GM12878 (cell line): Measurements from ENCODE around the gene TRMT44. TPM values are rescaled to one million over a fixed set of nuclear protein-coding genes. Genes with fewer than 3 reads are reported as not detected.

Source experiments
- BHLHE40 ChIP-seq, 2 experiments: fragments of 450-650 bp in 1 of 2; IDR thresholded peaks; 2 replicates each; pipeline ENCODE4 v1.6.1; 2011 to 2017; ENCODE audit warnings: low read depth in 2 of 2, borderline replicate concordance in 1 of 2, improper control_type of control experiment in 1 of 2, low read length in 1 of 2, mild to moderate bottlenecking in 1 of 2
- CHD2 ChIP-seq: IDR thresholded peaks from 2 replicates; pipeline ENCODE4 v1.6.1; 2011; ENCODE audit warnings: low read depth, low read length, improper control_type of control experiment, borderline replicate concordance
- EP300 ChIP-seq, 2 experiments: fragments of 150-350 bp in 1 of 2; IDR thresholded peaks; 2 replicates each; pipeline ENCODE4 v1.6.1; 2011 to 2012; ENCODE audit warnings: low read depth in 2 of 2, low read length in 2 of 2, borderline replicate concordance in 1 of 2, improper control_type of control experiment in 1 of 2, inconsistent platforms in 1 of 2; ENCODE audit not compliant: control insufficient read depth in 1 of 2
- FOS ChIP-seq: IDR thresholded peaks from 3 replicates; pipeline ENCODE4 v1.6.1; 2011; ENCODE audit warnings: borderline replicate concordance; ENCODE audit not compliant: insufficient read length; ENCODE audit errors: extremely low read depth
- GABPA ChIP-seq: IDR thresholded peaks from 2 replicates; pipeline ENCODE4 v1.6.1; 2014; ENCODE audit warnings: antibody characterized with exemption, low read depth, mild to moderate bottlenecking, inconsistent platforms
- HCFC1 ChIP-seq: fragments of 150-350 bp; IDR thresholded peaks from 2 replicates; pipeline ENCODE4 v1.6.1; 2014; ENCODE audit warnings: low read length
- KAT2A ChIP-seq: conservative IDR thresholded peaks from 2 replicates; pipeline ENCODE4 v1.6.1; 2011; ENCODE audit warnings: low read depth, low read length; ENCODE audit not compliant: control insufficient read depth
- LARP7 ChIP-seq: fragments of 450-650 bp; IDR thresholded peaks from 2 replicates; pipeline ENCODE4 v1.6.1; 2017; ENCODE audit warnings: mild to moderate bottlenecking
- PAX8 ChIP-seq: fragments of 450-650 bp; IDR thresholded peaks from 2 replicates; pipeline ENCODE4 v1.6.1; 2017; ENCODE audit warnings: mild to moderate bottlenecking, moderate library complexity
- SIN3A ChIP-seq: IDR thresholded peaks from 2 replicates; pipeline ENCODE4 v1.6.1; 2012; ENCODE audit warnings: low read depth, low read length, improper control_type of control experiment
- SMC3 ChIP-seq: IDR thresholded peaks from 2 replicates; pipeline ENCODE4 v1.6.1; 2011; ENCODE audit warnings: low read length, improper control_type of control experiment, borderline replicate concordance
- SP1 ChIP-seq: IDR thresholded peaks from one replicate; pipeline ENCODE4 v1.6.1; 2011; ENCODE audit warnings: low read depth, low read length
- TAF1 ChIP-seq: IDR thresholded peaks from 2 replicates; pipeline ENCODE4 v1.6.1; 2011; ENCODE audit warnings: mild to moderate bottlenecking, low read depth, low read length, borderline replicate concordance
- ZZZ3 ChIP-seq: IDR thresholded peaks from 2 replicates; pipeline ENCODE4 v1.6.1; 2011; ENCODE audit warnings: low read depth; ENCODE audit not compliant: control insufficient read depth, insufficient read length
- polyA plus RNA-seq, 11 experiments: library from polyadenylated mRNA; depleted of rRNA in 4 of 11; unstranded in 6 of 11; stranded (reverse) in 5 of 11; fragments of >200 nt; fragmentation: Nextera tagmentation in 4 of 11; fragmentation: Illumina TruSeq in 1 of 11; extraction: Ambion mirVana in 4 of 11; extraction: Trizol in 1 of 11; gene quantifications; 1 replicate in 1 of 11; 2 replicates in 10 of 11; pipeline versions ENCODE4 v1.2.1 to v1.2.3, GENCODE V29; 2011 to 2016; ENCODE audit warnings: inconsistent platforms in 2 of 11, missing spikeins in 2 of 11, low read depth in 1 of 11
- total RNA-seq, 4 experiments: library from RNA; depleted of rRNA in 3 of 4; stranded (reverse); fragments of >200 nt in 3 of 4; fragmentation: Illumina TruSeq in 1 of 4; extraction: Trizol in 1 of 4; gene quantifications; 2 replicates each; pipeline versions ENCODE4 v1.2.1 to v1.2.3, GENCODE V29; 2013 to 2021
- TF ChIP-seq, protein P1 (sequence below): IDR thresholded peaks from 2 replicates; pipeline ENCODE4 v1.6.1; 2012; ENCODE audit warnings: low read depth, low read length, improper control_type of control experiment
- TF ChIP-seq, protein P2 (sequence below): IDR thresholded peaks from 2 replicates; pipeline ENCODE4 v1.6.1; 2011; ENCODE audit warnings: borderline replicate concordance, low read depth, mild to moderate bottlenecking, moderate library complexity, low read length; ENCODE audit not compliant: insufficient read depth, poor library complexity, severe bottlenecking
- TF ChIP-seq, protein P3 (sequence below), 3 experiments: IDR thresholded peaks in 2 of 3; conservative IDR thresholded peaks in 1 of 3; 2 replicates each; pipeline ENCODE4 v1.5.1; 2011; ENCODE audit warnings: low read depth in 3 of 3, low read length in 3 of 3, mild to moderate bottlenecking in 3 of 3, control low read depth in 2 of 3, moderate library complexity in 2 of 3, inconsistent platforms in 1 of 3, mixed read lengths in 1 of 3; ENCODE audit not compliant: control insufficient read depth in 2 of 3, insufficient read depth in 1 of 3; ENCODE audit errors: extremely low read depth in 1 of 3
- TF ChIP-seq, protein P4 (sequence below): fragments of 450-650 bp; IDR thresholded peaks from 2 replicates; pipeline ENCODE4 v1.6.1; 2017; ENCODE audit warnings: antibody characterized with exemption, mild to moderate bottlenecking, moderate library complexity
- TF ChIP-seq, protein P5 (sequence below): fragments of 450-650 bp; IDR thresholded peaks from 2 replicates; pipeline ENCODE4 v1.6.1; 2016; ENCODE audit warnings: mild to moderate bottlenecking

TRMT44 gene
- total and polyA plus RNA-seq, 10 of the 15 experiments (the other 5 are each of a cell fraction or from before 2014, with no cell fraction given), result 1.3 to 18.5 (median 10.1) TPM

DNA sequence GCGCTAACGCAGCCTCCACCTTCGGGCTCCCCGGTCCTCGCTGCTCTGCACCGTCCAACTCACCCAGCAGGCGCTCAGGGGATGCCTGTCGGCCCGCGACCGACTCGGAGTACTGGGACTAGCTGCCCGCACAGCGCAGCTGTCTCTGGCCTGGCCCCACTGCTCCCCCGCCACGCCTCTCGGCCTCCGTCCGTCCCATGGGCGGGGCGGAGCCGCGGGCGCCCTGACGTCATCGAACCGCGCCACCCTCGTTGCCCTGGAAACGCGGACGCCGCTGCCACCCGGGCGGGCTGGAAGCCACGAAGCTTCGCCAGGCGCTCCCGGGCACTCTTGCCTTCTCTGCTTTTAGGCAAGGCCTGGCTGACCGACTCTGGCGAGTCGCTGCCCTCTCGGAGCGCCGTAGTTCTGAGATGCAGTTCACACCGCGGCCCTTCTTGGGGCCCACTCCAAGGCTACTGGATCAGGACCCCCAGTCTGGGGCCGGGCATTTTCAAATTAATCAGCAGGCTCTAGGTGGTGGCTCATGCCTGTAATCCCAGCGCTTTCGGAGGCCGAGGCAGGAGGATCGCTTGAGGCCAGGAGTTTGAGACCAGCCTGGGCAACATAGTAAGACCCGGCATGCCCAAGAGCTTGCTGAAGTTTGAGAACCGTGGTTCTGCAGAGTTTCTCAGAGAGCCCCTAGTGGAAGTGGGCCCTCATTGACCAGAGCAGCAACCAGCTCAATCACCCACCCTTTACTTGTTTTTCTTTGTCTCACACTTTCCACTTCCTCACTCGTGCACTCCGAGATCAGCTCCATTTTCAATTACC, 12.1 kb upstream of the TRMT44 start (continued):
- TF ChIP-seq ZZZ3 (no peak), BHLHE40 (IDR thresholded peaks at IDR 0.05; ENCODE audit: borderline replicate concordance in 1 of 2, low read depth in 2 of 2, low read length in 1 of 2) (peak in 1 of 2 experiments; percentile 52; a peak in 1 of 4 replicates), GABPA (no peak), LARP7 (peak; percentile 88), HCFC1 (peak; percentile 85), SMC3 (0 out of 2 replicates have a peak, but pooled peaks have one; percentile 2), EP300 (IDR thresholded peaks at IDR 0.05; ENCODE audit: borderline replicate concordance in 1 of 2, control insufficient read depth in 1 of 2, low read depth in 2 of 2, low read length in 2 of 2) (no peak), KAT2A (no peak), FOS (no peak), CHD2 (peak; percentile 73; the same call in 1 of the 2 replicates), TAF1 (peak; percentile 73; the same call in 1 of the 2 replicates), SP1 (peak; percentile 83), PAX8 (no peak), SIN3A (peak; percentile 100)
- TF ChIP-seq, protein P1, sequence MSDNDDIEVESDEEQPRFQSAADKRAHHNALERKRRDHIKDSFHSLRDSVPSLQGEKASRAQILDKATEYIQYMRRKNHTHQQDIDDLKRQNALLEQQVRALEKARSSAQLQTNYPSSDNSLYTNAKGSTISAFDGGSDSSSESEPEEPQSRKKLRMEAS, result peak; percentile 79
- TF ChIP-seq, protein P2, sequence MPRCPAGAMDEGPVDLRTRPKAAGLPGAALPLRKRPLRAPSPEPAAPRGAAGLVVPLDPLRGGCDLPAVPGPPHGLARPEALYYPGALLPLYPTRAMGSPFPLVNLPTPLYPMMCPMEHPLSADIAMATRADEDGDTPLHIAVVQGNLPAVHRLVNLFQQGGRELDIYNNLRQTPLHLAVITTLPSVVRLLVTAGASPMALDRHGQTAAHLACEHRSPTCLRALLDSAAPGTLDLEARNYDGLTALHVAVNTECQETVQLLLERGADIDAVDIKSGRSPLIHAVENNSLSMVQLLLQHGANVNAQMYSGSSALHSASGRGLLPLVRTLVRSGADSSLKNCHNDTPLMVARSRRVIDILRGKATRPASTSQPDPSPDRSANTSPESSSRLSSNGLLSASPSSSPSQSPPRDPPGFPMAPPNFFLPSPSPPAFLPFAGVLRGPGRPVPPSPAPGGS, result peak; percentile 13
- TF ChIP-seq, protein P3, sequence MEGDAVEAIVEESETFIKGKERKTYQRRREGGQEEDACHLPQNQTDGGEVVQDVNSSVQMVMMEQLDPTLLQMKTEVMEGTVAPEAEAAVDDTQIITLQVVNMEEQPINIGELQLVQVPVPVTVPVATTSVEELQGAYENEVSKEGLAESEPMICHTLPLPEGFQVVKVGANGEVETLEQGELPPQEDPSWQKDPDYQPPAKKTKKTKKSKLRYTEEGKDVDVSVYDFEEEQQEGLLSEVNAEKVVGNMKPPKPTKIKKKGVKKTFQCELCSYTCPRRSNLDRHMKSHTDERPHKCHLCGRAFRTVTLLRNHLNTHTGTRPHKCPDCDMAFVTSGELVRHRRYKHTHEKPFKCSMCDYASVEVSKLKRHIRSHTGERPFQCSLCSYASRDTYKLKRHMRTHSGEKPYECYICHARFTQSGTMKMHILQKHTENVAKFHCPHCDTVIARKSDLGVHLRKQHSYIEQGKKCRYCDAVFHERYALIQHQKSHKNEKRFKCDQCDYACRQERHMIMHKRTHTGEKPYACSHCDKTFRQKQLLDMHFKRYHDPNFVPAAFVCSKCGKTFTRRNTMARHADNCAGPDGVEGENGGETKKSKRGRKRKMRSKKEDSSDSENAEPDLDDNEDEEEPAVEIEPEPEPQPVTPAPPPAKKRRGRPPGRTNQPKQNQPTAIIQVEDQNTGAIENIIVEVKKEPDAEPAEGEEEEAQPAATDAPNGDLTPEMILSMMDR (IDR thresholded peaks at IDR 0.05 in 2 of 3, conservative IDR thresholded peaks at IDR 0.05 in 1 of 3; ENCODE audit: control insufficient read depth in 2 of 3, extremely low read depth in 1 of 3, insufficient read depth in 1 of 3, low read depth in 3 of 3, low read length in 3 of 3), result peak in 2 of 3 experiments; percentile 41 to 46; a peak in 2 of 6 replicates
- TF ChIP-seq, protein P4, sequence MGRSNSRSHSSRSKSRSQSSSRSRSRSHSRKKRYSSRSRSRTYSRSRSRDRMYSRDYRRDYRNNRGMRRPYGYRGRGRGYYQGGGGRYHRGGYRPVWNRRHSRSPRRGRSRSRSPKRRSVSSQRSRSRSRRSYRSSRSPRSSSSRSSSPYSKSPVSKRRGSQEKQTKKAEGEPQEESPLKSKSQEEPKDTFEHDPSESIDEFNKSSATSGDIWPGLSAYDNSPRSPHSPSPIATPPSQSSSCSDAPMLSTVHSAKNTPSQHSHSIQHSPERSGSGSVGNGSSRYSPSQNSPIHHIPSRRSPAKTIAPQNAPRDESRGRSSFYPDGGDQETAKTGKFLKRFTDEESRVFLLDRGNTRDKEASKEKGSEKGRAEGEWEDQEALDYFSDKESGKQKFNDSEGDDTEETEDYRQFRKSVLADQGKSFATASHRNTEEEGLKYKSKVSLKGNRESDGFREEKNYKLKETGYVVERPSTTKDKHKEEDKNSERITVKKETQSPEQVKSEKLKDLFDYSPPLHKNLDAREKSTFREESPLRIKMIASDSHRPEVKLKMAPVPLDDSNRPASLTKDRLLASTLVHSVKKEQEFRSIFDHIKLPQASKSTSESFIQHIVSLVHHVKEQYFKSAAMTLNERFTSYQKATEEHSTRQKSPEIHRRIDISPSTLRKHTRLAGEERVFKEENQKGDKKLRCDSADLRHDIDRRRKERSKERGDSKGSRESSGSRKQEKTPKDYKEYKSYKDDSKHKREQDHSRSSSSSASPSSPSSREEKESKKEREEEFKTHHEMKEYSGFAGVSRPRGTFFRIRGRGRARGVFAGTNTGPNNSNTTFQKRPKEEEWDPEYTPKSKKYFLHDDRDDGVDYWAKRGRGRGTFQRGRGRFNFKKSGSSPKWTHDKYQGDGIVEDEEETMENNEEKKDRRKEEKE, result no peak
- TF ChIP-seq, protein P5, sequence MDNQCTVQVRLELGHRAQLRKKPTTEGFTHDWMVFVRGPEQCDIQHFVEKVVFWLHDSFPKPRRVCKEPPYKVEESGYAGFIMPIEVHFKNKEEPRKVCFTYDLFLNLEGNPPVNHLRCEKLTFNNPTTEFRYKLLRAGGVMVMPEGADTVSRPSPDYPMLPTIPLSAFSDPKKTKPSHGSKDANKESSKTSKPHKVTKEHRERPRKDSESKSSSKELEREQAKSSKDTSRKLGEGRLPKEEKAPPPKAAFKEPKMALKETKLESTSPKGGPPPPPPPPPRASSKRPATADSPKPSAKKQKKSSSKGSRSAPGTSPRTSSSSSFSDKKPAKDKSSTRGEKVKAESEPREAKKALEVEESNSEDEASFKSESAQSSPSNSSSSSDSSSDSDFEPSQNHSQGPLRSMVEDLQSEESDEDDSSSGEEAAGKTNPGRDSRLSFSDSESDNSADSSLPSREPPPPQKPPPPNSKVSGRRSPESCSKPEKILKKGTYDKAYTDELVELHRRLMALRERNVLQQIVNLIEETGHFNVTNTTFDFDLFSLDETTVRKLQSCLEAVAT, result no peak
